Natural killer cell (primary cell): ENCODE data around the gene TRABD. TPM values are rescaled to one million over a fixed set of nuclear protein-coding genes. Genes with fewer than 3 reads are reported as not detected.

Source experiments
- ATAC-seq, 3 donors: fragments of 150-1000 bp in 2 of 3; fragments of 200-7000 bp in 1 of 3; cut with Tn5 transposase; 1 replicate in 1 of 3; 2 replicates in 2 of 3; pipeline ENCODE4 v1.10.0; 2021; ENCODE audit warnings: mild to moderate bottlenecking in 2 of 3, moderate library complexity in 2 of 3
- DNase-seq, 2 donors: peaks; one replicate each; pipeline versions ENCODE4 v3.0.0 to v3.0.0-alpha.2; 2013 to 2021; ENCODE audit warnings: mixed read lengths in 1 of 2
- H3K27ac ChIP-seq: one replicate; pipeline ENCODE4 v1.5.1; 2013; ENCODE audit warnings: mild to moderate bottlenecking, low read length
- H3K27me3 ChIP-seq: one replicate; pipeline ENCODE4 v1.6.1; 2013; ENCODE audit warnings: low read length; ENCODE audit not compliant: control insufficient read depth, insufficient read depth
- H3K36me3 ChIP-seq: one replicate; pipeline ENCODE4 v1.6.1; 2013; ENCODE audit warnings: low read length; ENCODE audit not compliant: control insufficient read depth, insufficient read depth
- H3K4me1 ChIP-seq: one replicate; pipeline ENCODE4 v1.6.1; 2013; ENCODE audit warnings: low read length; ENCODE audit not compliant: control insufficient read depth, insufficient read depth
- H3K4me3 ChIP-seq: one replicate; pipeline ENCODE4 v1.5.1; 2013; ENCODE audit warnings: low read length
- H3K9me3 ChIP-seq: one replicate; pipeline ENCODE4 v1.6.1; 2013; ENCODE audit warnings: low read length; ENCODE audit not compliant: control insufficient read depth, insufficient read depth
- H3K27ac Mint-ChIP-seq, 2 donors: one replicate each; pipeline ENCODE4 v1.8.0; 2022; ENCODE audit warnings: mild to moderate bottlenecking in 2 of 2, mixed read lengths in 2 of 2, moderate library complexity in 1 of 2
- H3K27me3 Mint-ChIP-seq, 2 donors: one replicate each; pipeline ENCODE4 v1.8.0; 2022; ENCODE audit warnings: low read depth in 2 of 2, mixed read lengths in 2 of 2
- H3K36me3 Mint-ChIP-seq: one replicate; pipeline ENCODE4 v1.8.0; 2022; ENCODE audit warnings: mixed read lengths
- H3K4me1 Mint-ChIP-seq, 2 donors: one replicate each; pipeline ENCODE4 v1.8.0; 2022; ENCODE audit warnings: mixed read lengths in 2 of 2
- H3K4me3 Mint-ChIP-seq: one replicate; pipeline ENCODE4 v1.8.0; 2022; ENCODE audit warnings: mild to moderate bottlenecking, moderate library complexity, mixed read lengths
- H3K9me3 Mint-ChIP-seq, 2 donors: one replicate each; pipeline ENCODE4 v1.8.0; 2022; ENCODE audit warnings: mixed read lengths in 2 of 2
- WGBS: methylation state at CpG from one replicate; pipeline ENCODE4 v1.1.7; 2013; ENCODE audit warnings: missing lambda C conversion rate; ENCODE audit not compliant: insufficient coverage; 5-methylcytosine and 5-hydroxymethylcytosine counted together
- intact Hi-C: fragments of 100-400 bp; cut with micrococcal nuclease; formaldehyde crosslinking; loops from one replicate; pipeline ENCODE4 v1.14.2; 2022
- total RNA-seq, 4 donors: library from RNA; stranded (reverse); fragments of 120-200 nt in 1 of 4; gene quantifications; one replicate each; pipeline versions ENCODE4 v1.2.3 to v1.2.4, GENCODE V29; 2013 to 2022
- TF ChIP-seq, protein P1 (sequence below): fragments of 200-600 bp; IDR thresholded peaks from one replicate; pipeline ENCODE4 v1.8.0; 2022; ENCODE audit warnings: antibody characterized with exemption

The TRABD gene
- total RNA-seq, 3 donors from 2014 or later (not counting 1 experiment from before 2014, with no cell fraction given) = 129 to 138 (median 132) TPM

DNA sequence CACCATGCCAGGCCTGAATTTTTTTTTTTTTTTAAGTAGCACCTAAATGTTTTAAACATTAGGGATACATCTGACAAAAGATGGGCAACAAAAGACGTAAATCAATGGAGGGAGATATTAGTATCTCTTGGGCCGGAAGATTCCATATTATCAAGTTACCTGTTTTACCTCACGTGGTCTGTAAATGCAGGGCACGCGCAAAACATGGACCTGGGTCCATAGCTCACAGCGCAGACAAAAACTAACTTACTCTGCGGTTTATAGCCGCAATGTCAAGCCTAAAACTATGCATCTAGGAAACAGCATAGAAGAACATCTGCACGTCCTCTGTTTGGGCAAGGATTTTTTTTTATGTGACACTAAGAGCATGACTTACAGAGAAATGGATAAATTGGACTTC, 46.7 kb upstream of the TRABD start:
- Mint-ChIP-seq H3K9me3 (no peaks in the 10 kb centered on the region), H3K4me1 (no peaks in the 10 kb centered on the region), H3K36me3 (no peaks in the 10 kb centered on the region), H3K27me3 (peaks cover 0 to 8% of the 10 kb centered on the region in 2 donors), H3K27ac (no peak overlapping the region), H3K4me3 (no peak overlapping the region)
- H3K4me1 ChIP-seq = no peaks in the 10 kb centered on the region
- H3K9me3 ChIP-seq = no peaks in the 10 kb centered on the region
- H3K27ac ChIP-seq = no peak overlapping the region
- H3K4me3 ChIP-seq = no peak overlapping the region
- ATAC-seq = no peak
- 86% methylated on average over 9 of the region's 9 CpGs for WGBS
- DNase-seq = no peak
- intact Hi-C loops = no loop called here
- TF ChIP-seq, protein P1, sequence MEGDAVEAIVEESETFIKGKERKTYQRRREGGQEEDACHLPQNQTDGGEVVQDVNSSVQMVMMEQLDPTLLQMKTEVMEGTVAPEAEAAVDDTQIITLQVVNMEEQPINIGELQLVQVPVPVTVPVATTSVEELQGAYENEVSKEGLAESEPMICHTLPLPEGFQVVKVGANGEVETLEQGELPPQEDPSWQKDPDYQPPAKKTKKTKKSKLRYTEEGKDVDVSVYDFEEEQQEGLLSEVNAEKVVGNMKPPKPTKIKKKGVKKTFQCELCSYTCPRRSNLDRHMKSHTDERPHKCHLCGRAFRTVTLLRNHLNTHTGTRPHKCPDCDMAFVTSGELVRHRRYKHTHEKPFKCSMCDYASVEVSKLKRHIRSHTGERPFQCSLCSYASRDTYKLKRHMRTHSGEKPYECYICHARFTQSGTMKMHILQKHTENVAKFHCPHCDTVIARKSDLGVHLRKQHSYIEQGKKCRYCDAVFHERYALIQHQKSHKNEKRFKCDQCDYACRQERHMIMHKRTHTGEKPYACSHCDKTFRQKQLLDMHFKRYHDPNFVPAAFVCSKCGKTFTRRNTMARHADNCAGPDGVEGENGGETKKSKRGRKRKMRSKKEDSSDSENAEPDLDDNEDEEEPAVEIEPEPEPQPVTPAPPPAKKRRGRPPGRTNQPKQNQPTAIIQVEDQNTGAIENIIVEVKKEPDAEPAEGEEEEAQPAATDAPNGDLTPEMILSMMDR = no peak
- no peaks in the 10 kb centered on the region for H3K36me3 ChIP-seq
- no peaks in the 10 kb centered on the region for H3K27me3 ChIP-seq

DNA sequence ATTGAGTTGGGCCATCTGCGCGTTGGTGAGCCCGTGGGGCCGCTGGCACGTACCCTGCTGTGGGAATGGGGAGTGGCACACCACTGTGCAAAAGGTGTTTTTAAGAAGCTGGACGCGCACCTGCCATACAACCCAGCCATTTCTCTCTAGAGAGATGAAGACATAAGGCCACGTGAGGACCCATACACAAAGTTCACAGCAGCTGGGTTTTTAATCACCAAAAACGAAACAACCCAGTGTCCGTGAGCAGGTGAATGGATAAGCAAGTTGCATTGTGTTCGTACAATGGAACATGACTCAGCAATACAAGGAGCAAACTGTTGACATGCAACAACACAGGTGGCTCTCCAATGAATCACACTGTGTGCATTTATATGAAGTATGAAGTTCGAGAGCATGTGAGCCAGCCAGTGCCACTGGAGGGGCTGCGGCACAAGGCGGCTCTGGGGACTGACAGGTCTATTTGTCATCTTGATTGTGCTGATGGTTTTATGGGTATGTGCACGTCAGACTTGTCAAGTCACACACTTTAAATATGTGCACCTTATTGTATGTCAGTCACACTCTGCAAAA, 45.8 kb upstream of the TRABD start:
- H3K27ac Mint-ChIP-seq = no peak overlapping the region
- Histone ChIP-seq H3K27me3 (no peaks in the 10 kb centered on the region), H3K9me3 (no peaks in the 10 kb centered on the region), H3K27ac (no peak overlapping the region), H3K4me3 (no peak overlapping the region), H3K36me3 (no peaks in the 10 kb centered on the region), H3K4me1 (no peaks in the 10 kb centered on the region)
- no peaks in the 10 kb centered on the region for H3K4me1 Mint-ChIP-seq
- TF ChIP-seq, protein P1 = no peak
- H3K4me3 Mint-ChIP-seq = no peak overlapping the region
- H3K36me3 Mint-ChIP-seq = no peaks in the 10 kb centered on the region
- H3K27me3 Mint-ChIP-seq = peaks cover 0 to 8% of the 10 kb centered on the region in 2 donors
- intact Hi-C loops = no loop called here
- ATAC-seq = no peak
- no peak for DNase-seq
- 66% methylated on average over 15 of the region's 15 CpGs for WGBS
- no peaks in the 10 kb centered on the region for H3K9me3 Mint-ChIP-seq

DNA sequence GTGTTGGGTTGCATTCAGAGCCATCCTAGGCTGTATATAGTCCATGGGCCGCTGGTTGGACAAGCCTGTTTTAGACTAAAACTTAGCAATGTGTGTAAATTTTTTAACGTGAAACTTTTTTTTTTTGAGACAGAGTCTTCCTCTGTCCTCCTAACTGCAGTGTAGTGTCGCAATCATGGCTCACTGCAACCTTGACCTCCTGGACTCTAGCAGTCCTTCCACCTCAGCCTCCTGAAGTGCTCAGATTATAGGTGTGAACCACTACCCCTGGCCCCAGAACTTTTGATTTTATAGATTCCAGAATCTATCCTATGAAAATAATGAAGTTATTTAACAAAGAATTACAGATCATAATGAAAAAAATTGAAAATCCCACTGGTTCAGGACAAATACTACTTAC, 45.1 kb upstream of the TRABD start:
- Mint-ChIP-seq H3K27ac (no peak overlapping the region), H3K27me3 (peaks cover 0 to 8% of the 10 kb centered on the region in 2 donors), H3K4me3 (no peak overlapping the region), H3K4me1 (no peaks in the 10 kb centered on the region), H3K9me3 (no peaks in the 10 kb centered on the region), H3K36me3 (no peaks in the 10 kb centered on the region)
- ATAC-seq (no peak), DNase-seq (no peak)
- H3K4me1 ChIP-seq = no peaks in the 10 kb centered on the region
- H3K27me3 ChIP-seq = no peaks in the 10 kb centered on the region
- 88% methylated on average over 3 of the region's 3 CpGs for WGBS
- no peaks in the 10 kb centered on the region for H3K36me3 ChIP-seq
- no peak overlapping the region for H3K4me3 ChIP-seq
- TF ChIP-seq, protein P1 = no peak
- intact Hi-C loops = no loop called here
- no peak overlapping the region for H3K27ac ChIP-seq
- H3K9me3 ChIP-seq = no peaks in the 10 kb centered on the region

DNA sequence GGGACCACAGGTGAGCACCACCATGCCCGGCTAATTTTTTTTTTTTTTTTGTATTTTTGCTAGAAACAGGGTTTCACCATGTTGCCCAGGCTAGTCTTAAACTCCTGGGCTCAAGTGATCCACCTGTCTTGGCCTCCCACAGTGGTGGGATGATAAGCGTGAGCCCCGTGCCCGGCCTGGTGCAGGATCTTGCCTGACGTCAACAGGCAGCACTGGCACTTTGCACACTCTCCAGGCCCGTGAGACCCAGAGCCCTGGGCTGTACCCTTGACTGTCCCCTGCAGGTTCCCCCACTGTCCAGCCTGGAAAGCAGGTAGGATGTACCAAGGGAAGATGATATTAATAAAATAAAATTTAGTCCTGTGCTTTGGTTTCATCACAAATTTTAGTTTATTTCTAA, 44.3 kb upstream of the TRABD start:
- H3K9me3 Mint-ChIP-seq = no peaks in the 10 kb centered on the region

More for the DNA sequence above, 44.3 kb upstream of the TRABD start:
- no peaks in the 10 kb centered on the region for H3K36me3 Mint-ChIP-seq
- no peak overlapping the region for H3K27ac Mint-ChIP-seq
- DNase-seq = no peak
- Histone ChIP-seq H3K27me3 (no peaks in the 10 kb centered on the region), H3K4me1 (no peaks in the 10 kb centered on the region), H3K27ac (no peak overlapping the region), H3K9me3 (no peaks in the 10 kb centered on the region), H3K36me3 (no peaks in the 10 kb centered on the region), H3K4me3 (no peak overlapping the region)
- ATAC-seq = no peak
- intact Hi-C loops = no loop called here
- H3K4me1 Mint-ChIP-seq = no peaks in the 10 kb centered on the region
- H3K27me3 Mint-ChIP-seq = peaks cover 0 to 8% of the 10 kb centered on the region in 2 donors
- H3K4me3 Mint-ChIP-seq = no peak overlapping the region
- TF ChIP-seq, protein P1 = no peak
- 82% methylated on average over 6 of the region's 6 CpGs for WGBS
